ENCODE data around the gene GGT5.
"Not testable (repeated sequence)": the region's sequence is repeated elsewhere in the genome, so short reads cannot be mapped to it uniquely, and the experiment has no call there.

Gene GGT5

DNA sequence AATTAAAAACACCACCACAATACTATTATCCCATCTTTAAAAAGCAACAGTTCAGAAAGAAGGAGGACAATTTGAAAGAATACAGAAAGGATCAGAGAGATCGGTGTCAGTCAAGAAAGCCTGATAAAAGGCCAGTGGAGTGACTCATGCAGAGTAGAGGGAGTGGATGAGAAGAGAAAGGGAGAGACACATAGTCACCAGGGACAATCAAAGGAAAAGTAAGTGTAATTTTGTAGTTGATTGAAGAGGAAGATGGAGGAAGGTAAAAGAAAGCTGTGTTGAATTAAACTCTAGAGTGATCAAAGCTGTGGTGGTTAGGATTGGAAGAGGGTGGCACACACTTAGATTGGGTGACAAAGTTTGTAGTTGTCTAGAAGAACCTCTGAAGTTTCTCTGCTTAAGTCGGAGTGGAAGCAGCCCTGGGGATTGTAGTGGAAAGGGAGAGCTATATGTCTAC, 39.9 kb upstream of the GGT5 start:
- H3K27ac ChIP-seq (replicated peaks): no peak overlapping the region

DNA sequence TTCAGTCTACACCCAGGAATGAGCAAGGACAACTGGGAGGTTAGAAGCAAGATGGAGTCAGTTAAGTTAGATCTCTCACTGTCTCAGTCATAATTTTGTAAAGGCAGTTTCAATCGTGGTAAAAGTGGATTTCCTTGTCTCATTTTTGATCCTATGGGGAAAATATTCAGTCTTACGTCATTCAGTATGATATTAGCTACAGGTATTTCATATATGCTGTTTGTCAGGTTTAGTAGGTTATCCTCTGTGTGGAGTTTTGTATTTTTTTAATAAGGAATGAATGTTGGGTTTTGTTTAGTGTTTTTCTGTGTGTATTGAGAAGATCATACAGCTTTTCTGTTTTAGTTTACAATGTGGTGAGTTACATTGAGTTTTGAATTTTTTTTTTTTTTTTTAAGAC, 37.5 kb upstream of the GGT5 start:
- Histone ChIP-seq H3K27ac (replicated peaks) (no peak overlapping the region), H3K27me3 (ENCODE audit: insufficient read depth, poor library complexity, severe bottlenecking) (no peaks in the 10 kb centered on the region), H3K4me3 (replicated peaks; ENCODE audit: insufficient read depth, low read length) (no peak overlapping the region)
- DNase-seq (ENCODE audit: low read depth in 1 of 2, low spot score in 1 of 2): no peak
- TF ChIP-seq CTCF (IDR thresholded peaks at IDR 0.05; ENCODE audit: insufficient read depth, low read length): no peak
- TF ChIP-seq GABPA (IDR thresholded peaks at IDR 0.05; ENCODE audit: low read depth): no peak
- TF ChIP-seq, protein P1, sequence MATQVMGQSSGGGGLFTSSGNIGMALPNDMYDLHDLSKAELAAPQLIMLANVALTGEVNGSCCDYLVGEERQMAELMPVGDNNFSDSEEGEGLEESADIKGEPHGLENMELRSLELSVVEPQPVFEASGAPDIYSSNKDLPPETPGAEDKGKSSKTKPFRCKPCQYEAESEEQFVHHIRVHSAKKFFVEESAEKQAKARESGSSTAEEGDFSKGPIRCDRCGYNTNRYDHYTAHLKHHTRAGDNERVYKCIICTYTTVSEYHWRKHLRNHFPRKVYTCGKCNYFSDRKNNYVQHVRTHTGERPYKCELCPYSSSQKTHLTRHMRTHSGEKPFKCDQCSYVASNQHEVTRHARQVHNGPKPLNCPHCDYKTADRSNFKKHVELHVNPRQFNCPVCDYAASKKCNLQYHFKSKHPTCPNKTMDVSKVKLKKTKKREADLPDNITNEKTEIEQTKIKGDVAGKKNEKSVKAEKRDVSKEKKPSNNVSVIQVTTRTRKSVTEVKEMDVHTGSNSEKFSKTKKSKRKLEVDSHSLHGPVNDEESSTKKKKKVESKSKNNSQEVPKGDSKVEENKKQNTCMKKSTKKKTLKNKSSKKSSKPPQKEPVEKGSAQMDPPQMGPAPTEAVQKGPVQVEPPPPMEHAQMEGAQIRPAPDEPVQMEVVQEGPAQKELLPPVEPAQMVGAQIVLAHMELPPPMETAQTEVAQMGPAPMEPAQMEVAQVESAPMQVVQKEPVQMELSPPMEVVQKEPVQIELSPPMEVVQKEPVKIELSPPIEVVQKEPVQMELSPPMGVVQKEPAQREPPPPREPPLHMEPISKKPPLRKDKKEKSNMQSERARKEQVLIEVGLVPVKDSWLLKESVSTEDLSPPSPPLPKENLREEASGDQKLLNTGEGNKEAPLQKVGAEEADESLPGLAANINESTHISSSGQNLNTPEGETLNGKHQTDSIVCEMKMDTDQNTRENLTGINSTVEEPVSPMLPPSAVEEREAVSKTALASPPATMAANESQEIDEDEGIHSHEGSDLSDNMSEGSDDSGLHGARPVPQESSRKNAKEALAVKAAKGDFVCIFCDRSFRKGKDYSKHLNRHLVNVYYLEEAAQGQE (IDR thresholded peaks at IDR 0.05; ENCODE audit: insufficient replicate concordance, low read depth): no peak
- TF ChIP-seq SPI1 (IDR thresholded peaks at IDR 0.05; ENCODE audit: borderline replicate concordance, low read depth): no peak
- TF ChIP-seq POLR2AphosphoS5 (IDR thresholded peaks at IDR 0.05; ENCODE audit: low read depth): no peak

More for the DNA sequence above, 39.9 kb upstream of the GGT5 start:
- TF ChIP-seq POLR2AphosphoS5 (IDR thresholded peaks at IDR 0.05; ENCODE audit: low read depth) (no peak), GABPA (IDR thresholded peaks at IDR 0.05; ENCODE audit: low read depth) (no peak), CTCF (IDR thresholded peaks at IDR 0.05; ENCODE audit: insufficient read depth, low read length) (no peak), SPI1 (IDR thresholded peaks at IDR 0.05; ENCODE audit: borderline replicate concordance, low read depth) (no peak)
- TF ChIP-seq, protein P1 (IDR thresholded peaks at IDR 0.05; ENCODE audit: insufficient replicate concordance, low read depth): no peak
- no peak for DNase-seq (ENCODE audit: low read depth in 1 of 2, low spot score in 1 of 2)
- Histone ChIP-seq H3K4me3 (replicated peaks; ENCODE audit: insufficient read depth, low read length) (no peak overlapping the region), H3K27me3 (ENCODE audit: insufficient read depth, poor library complexity, severe bottlenecking) (no peaks in the 10 kb centered on the region)

DNA sequence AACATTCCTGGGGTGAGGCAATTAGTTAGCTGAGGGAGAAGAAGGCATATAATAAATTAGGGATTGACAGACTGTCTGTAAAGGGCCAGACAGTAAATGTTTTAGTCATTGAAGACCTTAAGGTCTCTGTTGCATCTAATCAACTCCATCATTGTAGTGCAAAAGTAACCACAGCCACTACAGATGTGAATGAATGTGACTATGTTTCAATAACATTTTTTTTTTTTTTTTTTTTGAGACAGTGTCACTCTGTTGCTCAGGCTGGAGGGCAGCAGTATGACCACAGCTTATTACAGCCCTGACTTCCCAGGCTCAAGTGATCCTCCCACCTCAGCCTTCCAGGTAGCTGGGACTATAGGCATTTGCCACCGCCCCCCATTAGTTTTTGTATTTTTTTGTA, 35.5 kb upstream of the GGT5 start:
- not testable (repeated sequence) for H3K27ac ChIP-seq (replicated peaks)

DNA sequence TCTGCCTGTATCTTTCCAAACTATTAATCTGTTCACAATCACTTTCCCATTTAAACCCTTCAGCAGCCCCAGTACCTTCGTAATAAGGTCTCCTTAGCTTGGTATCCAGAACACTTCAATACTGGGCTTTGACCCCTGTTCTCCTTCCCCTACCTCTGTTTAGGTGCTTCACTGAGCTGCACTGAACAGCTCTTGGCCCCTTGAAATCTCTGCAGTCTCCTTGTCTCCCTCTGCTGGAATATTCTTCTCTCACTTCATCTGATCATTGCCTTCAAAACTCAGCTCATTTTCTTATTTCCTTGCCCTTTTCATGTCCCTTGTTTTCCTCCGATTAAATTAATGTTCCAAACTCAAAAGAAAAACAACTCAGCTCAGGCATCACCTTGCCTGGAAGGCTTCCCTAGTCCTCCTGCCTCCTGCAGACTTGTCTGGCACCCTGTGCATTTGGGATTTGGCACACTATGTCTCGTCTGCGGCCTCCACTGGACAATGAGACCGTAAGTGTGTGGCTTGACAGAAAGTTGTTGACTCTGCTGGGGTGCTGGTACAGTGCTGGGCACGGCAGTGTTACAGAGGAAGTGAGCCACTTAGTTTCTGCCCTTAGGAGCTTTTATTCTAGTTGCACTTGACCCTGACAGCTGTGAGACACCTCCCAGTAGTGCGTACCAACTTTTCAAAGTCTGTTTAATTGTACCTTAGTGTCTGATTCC, 30.0 kb upstream of the GGT5 start:
- H3K27ac ChIP-seq (replicated peaks); H3K27me3 ChIP-seq (ENCODE audit: insufficient read depth, poor library complexity, severe bottlenecking); DNase-seq (ENCODE audit: low read depth in 1 of 2, low spot score in 1 of 2); H3K4me3 ChIP-seq (replicated peaks; ENCODE audit: insufficient read depth, low read length): not testable (repeated sequence)

More for the DNA sequence above, 35.5 kb upstream of the GGT5 start:
- not testable (repeated sequence) for H3K27me3 ChIP-seq (ENCODE audit: insufficient read depth, poor library complexity, severe bottlenecking); H3K4me3 ChIP-seq (replicated peaks; ENCODE audit: insufficient read depth, low read length); DNase-seq (ENCODE audit: low read depth in 1 of 2, low spot score in 1 of 2)

- not testable (repeated sequence) for H3K27ac ChIP-seq (replicated peaks); DNase-seq (ENCODE audit: low read depth in 1 of 2, low spot score in 1 of 2); H3K4me3 ChIP-seq (replicated peaks; ENCODE audit: insufficient read depth, low read length); H3K27me3 ChIP-seq (ENCODE audit: insufficient read depth, poor library complexity, severe bottlenecking)
Observed at GRCh38 chr22:24273906-24274305, 29.0 kb upstream of the GGT5 start.

GRCh38 chr22:24273031-24273430, 28.1 kb upstream of the GGT5 start:
- H3K27me3 ChIP-seq (ENCODE audit: insufficient read depth, poor library complexity, severe bottlenecking); DNase-seq (ENCODE audit: low read depth in 1 of 2, low spot score in 1 of 2); H3K27ac ChIP-seq (replicated peaks); H3K4me3 ChIP-seq (replicated peaks; ENCODE audit: insufficient read depth, low read length): not testable (repeated sequence)

All from HL-60 (cell line).